ENCODE measurements around the gene RHBDF1. TPM values are rescaled to one million over a fixed set of nuclear protein-coding genes. Genes with fewer than 3 reads are reported as not detected.

The RHBDF1 gene
- total RNA-seq, 4 donors from 2014 or later = 5.6 to 22.6 (median 9.1) TPM

DNA sequence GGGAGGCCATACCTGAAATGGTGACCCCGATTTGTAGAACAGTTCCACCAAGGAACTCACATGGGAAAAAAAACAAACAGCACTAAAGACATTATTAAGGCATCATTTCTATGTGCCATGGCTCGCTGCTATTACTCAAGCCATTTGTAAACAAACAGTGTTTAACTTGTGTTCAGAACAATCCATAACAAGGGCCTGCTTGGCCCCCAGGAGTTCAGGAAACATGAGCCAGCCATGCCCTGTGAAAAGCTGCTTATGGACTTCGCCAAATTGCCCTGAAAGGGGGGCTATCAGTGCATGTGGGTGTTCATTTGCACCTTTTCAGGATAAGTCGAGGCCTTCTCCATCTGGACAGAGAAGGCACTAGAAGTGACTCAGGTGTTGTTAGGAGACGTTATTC, 27.0 kb downstream of the RHBDF1 start:
- no peak overlapping the region for H3K4me3 ChIP-seq
- TF ChIP-seq, protein P1, sequence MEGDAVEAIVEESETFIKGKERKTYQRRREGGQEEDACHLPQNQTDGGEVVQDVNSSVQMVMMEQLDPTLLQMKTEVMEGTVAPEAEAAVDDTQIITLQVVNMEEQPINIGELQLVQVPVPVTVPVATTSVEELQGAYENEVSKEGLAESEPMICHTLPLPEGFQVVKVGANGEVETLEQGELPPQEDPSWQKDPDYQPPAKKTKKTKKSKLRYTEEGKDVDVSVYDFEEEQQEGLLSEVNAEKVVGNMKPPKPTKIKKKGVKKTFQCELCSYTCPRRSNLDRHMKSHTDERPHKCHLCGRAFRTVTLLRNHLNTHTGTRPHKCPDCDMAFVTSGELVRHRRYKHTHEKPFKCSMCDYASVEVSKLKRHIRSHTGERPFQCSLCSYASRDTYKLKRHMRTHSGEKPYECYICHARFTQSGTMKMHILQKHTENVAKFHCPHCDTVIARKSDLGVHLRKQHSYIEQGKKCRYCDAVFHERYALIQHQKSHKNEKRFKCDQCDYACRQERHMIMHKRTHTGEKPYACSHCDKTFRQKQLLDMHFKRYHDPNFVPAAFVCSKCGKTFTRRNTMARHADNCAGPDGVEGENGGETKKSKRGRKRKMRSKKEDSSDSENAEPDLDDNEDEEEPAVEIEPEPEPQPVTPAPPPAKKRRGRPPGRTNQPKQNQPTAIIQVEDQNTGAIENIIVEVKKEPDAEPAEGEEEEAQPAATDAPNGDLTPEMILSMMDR (IDR thresholded peaks at IDR 0.05 in 4 of 5, conservative IDR thresholded peaks at IDR 0.05 in 1 of 5) = no peak
- no peak for TF ChIP-seq POLR2A (IDR thresholded peaks at IDR 0.05)
- DNase-seq = no peak
- H3K27ac ChIP-seq = no peak overlapping the region
- in situ Hi-C loops (cut with MboI; ENCODE audit: low sequenced_read_pairs in 4 of 4) = no loop called here
- intact Hi-C loops (cut with DNase I; ENCODE audit: low total_unique reads) = no loop called here
- peaks cover 0 to 14% of the 10 kb centered on the region in 2 donors for H3K36me3 ChIP-seq
- H3K27me3 ChIP-seq = no peaks in the 10 kb centered on the region
- ATAC-seq = no peak
- H3K4me1 ChIP-seq = no peaks in the 10 kb centered on the region
- no peaks in the 10 kb centered on the region for H3K9me3 ChIP-seq

DNA sequence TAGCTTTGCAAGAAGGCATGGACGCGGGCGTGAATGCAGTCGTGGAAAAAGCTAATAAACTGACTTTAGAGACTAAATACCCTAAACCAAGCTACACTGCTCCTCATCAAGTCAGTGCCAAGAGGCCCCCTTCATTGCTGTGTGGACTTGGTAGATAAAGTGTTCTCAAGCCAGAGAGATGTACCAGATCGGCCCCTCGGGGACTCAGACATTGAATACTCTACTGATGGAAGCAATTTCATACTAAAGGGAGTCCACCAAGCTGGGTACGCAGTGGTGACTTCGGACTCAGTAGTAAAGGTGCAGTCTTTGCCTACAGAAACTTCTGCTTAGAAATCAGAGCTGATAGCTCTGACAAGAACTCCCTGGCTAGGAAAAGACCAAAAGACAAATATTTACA, 27.8 kb downstream of the RHBDF1 start:
- Histone ChIP-seq H3K27me3 (no peaks in the 10 kb centered on the region), H3K4me3 (no peak overlapping the region), H3K27ac (no peak overlapping the region), H3K9me3 (no peaks in the 10 kb centered on the region), H3K36me3 (peaks cover 0 to 14% of the 10 kb centered on the region in 2 donors), H3K4me1 (no peaks in the 10 kb centered on the region)
- TF ChIP-seq, protein P1 (IDR thresholded peaks at IDR 0.05 in 4 of 5, conservative IDR thresholded peaks at IDR 0.05 in 1 of 5) = no peak
- TF ChIP-seq POLR2A (IDR thresholded peaks at IDR 0.05) = no peak
- ATAC-seq = no peak
- no peak for DNase-seq
- intact Hi-C loops (cut with DNase I; ENCODE audit: low total_unique reads) (no loop called here), in situ Hi-C loops (cut with MboI; ENCODE audit: low sequenced_read_pairs in 4 of 4) (no loop called here)

DNA sequence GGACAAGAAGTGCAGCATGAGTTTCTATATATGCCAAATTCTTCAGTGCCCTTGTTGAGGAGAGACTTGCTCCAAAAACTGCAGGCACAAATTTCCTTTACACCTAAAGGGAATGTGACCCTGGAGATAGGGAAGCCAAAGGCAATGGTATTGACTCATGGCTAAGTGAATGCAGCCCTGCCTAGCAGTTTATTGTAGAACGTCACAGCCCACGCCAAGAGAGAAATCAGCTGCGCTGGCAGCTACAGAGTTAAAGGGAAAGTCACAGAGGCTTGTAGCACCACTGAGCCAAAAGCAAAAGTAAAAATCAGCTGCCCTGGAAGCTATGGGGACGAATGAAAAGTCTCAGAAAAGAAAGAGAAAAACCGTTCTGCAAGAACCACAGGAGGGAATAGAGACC, 29.1 kb downstream of the RHBDF1 start:
- in situ Hi-C loops (cut with MboI; ENCODE audit: low sequenced_read_pairs in 4 of 4) = no loop called here
- ATAC-seq = no peak
- Histone ChIP-seq H3K36me3 (peaks cover 0 to 14% of the 10 kb centered on the region in 2 donors), H3K4me1 (no peaks in the 10 kb centered on the region), H3K27ac (no peak overlapping the region), H3K4me3 (no peak overlapping the region), H3K27me3 (no peaks in the 10 kb centered on the region), H3K9me3 (no peaks in the 10 kb centered on the region)
- intact Hi-C loops (cut with DNase I; ENCODE audit: low total_unique reads) = no loop called here
- no peak for DNase-seq
- no peak for TF ChIP-seq POLR2A (IDR thresholded peaks at IDR 0.05)
- TF ChIP-seq, protein P1 (IDR thresholded peaks at IDR 0.05 in 4 of 5, conservative IDR thresholded peaks at IDR 0.05 in 1 of 5) = no peak

DNA sequence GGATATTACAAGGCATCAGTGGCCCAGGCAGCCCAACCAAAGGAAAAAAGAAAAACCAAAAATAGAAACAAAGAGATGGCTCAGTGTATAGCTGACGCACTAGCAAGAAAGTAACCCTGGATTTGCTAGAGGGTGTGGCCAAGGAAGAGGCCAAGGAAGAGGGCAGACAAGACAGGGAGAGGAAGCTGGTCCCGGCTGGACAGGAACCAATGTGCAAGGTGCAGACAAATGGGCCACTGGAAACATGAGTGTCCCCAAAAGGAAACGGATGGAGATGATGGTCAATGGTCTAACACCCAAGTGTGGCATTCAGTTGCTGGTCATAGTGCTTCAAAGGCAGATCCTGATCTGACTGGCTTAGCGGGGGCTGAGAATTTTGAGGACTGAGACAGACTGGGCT, 29.7 kb downstream of the RHBDF1 start:
- peaks cover 0 to 14% of the 10 kb centered on the region in 2 donors for H3K36me3 ChIP-seq
- intact Hi-C loops (cut with DNase I; ENCODE audit: low total_unique reads) = no loop called here
- H3K9me3 ChIP-seq = no peaks in the 10 kb centered on the region
- no peak for ATAC-seq
- TF ChIP-seq, protein P1 (IDR thresholded peaks at IDR 0.05 in 4 of 5, conservative IDR thresholded peaks at IDR 0.05 in 1 of 5) = no peak
- no peak for DNase-seq
- no peaks in the 10 kb centered on the region for H3K4me1 ChIP-seq
- no peaks in the 10 kb centered on the region for H3K27me3 ChIP-seq
- H3K27ac ChIP-seq = no peak overlapping the region
- H3K4me3 ChIP-seq = no peak overlapping the region
- in situ Hi-C loops (cut with MboI; ENCODE audit: low sequenced_read_pairs in 4 of 4) = no loop called here

DNA sequence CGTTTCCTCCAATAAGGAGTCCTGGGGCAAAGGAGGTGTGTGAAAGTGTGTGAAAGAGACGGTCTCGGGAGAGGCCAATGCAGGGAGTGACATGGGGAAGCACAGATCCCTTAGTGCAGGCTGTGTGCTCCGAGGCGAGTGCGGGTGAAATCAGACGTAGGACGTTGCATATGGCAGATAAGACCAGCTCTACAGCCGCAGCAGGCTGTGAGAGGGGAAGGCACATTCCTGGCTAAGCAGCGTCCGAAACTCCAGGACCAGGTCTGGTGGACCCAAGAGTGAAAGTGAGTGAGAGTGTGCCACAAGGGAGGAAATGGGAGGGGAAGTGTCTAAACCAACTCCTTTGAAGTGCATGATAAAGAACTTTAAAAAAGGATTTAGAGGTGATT, 30.4 kb downstream of the RHBDF1 start:
- intact Hi-C loops (cut with DNase I; ENCODE audit: low total_unique reads) = no loop called here
- no peak overlapping the region for H3K27ac ChIP-seq

More for the DNA sequence above, 30.4 kb downstream of the RHBDF1 start:
- Histone ChIP-seq H3K9me3 (no peaks in the 10 kb centered on the region), H3K4me1 (no peaks in the 10 kb centered on the region), H3K4me3 (no peak overlapping the region), H3K27me3 (no peaks in the 10 kb centered on the region), H3K36me3 (peaks cover 0 to 9% of the 10 kb centered on the region in 2 donors)
- TF ChIP-seq, protein P1 (IDR thresholded peaks at IDR 0.05 in 4 of 5, conservative IDR thresholded peaks at IDR 0.05 in 1 of 5) = no peak
- TF ChIP-seq POLR2A (IDR thresholded peaks at IDR 0.05) = no peak
- in situ Hi-C loops (cut with MboI; ENCODE audit: low sequenced_read_pairs in 4 of 4) = no loop called here
- no peak for DNase-seq
- no peak for ATAC-seq
